ENCODE measurements around the gene CEP43.

DNA sequence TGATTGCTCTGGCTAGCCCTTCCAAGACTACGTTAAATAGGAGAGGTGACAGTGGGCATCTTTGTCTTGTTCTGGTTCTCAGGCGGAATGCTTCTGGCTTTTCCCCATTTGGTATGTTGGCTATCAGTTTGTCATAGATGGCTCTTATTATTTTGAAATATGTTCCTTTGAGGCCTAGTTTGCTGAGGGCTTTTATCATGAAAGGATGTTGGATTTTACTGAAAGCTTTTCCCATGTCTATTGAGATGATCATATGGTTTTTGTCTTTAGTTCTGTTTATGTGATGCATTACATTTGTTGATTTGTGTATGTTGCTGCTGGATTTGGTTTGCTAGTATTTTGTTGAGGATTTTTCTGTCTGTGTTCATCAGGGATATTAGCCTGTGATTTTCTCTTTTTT, 32.9 kb upstream of the CEP43 start:
- TF ChIP-seq EZH2 (IDR thresholded peaks at IDR 0.05; ENCODE audit: low read depth) = no peak
- TF ChIP-seq, protein P1, sequence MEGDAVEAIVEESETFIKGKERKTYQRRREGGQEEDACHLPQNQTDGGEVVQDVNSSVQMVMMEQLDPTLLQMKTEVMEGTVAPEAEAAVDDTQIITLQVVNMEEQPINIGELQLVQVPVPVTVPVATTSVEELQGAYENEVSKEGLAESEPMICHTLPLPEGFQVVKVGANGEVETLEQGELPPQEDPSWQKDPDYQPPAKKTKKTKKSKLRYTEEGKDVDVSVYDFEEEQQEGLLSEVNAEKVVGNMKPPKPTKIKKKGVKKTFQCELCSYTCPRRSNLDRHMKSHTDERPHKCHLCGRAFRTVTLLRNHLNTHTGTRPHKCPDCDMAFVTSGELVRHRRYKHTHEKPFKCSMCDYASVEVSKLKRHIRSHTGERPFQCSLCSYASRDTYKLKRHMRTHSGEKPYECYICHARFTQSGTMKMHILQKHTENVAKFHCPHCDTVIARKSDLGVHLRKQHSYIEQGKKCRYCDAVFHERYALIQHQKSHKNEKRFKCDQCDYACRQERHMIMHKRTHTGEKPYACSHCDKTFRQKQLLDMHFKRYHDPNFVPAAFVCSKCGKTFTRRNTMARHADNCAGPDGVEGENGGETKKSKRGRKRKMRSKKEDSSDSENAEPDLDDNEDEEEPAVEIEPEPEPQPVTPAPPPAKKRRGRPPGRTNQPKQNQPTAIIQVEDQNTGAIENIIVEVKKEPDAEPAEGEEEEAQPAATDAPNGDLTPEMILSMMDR (conservative IDR thresholded peaks at IDR 0.05) = no peak
